OCI-LY3 (cell line): Measurements from ENCODE around the gene MARCHF4.

Source experiments
- CTCF ChIP-seq: fragments of 200-600, 300-600 bp; sonication (generic); IDR thresholded peaks from 2 replicates; pipeline ENCODE4 v1.5.1; 2014; ENCODE audit warnings: antibody characterized with exemption, low read length, low read depth
- EZH2phosphoT487 ChIP-seq: fragments of 200-600 bp; shearing (Covaris generic); IDR thresholded peaks from 2 replicates; pipeline ENCODE4 v1.6.1; 2018; ENCODE audit warnings: antibody characterized with exemption, mixed run types, low read depth

- TF ChIP-seq CTCF (no peak), EZH2phosphoT487 (no peak)
These were observed 19.5 kb downstream of the MARCHF4 start for GRCh38 chr2:216352653-216353270.
